Breast epithelium (tissue), 4 donors: ENCODE data around the gene BNC2. TPM values are rescaled to one million over a fixed set of nuclear protein-coding genes. Genes with fewer than 3 reads are reported as not detected.

Source experiments
- DNase-seq, 2 donors: peaks; one replicate each; pipeline ENCODE4 v3.0.0-alpha.2; 2019; ENCODE audit warnings: low spot score in 2 of 2
- H3K27ac ChIP-seq, 2 donors: fragments of 200-600 bp; sonication (generic) in 1 of 2; one replicate each; pipeline ENCODE4 v1.5.1; 2016 to 2019; ENCODE audit warnings: mild to moderate bottlenecking in 1 of 2
- H3K27me3 ChIP-seq, 2 donors: fragments of 200-600 bp; sonication (generic) in 1 of 2; one replicate each; pipeline versions ENCODE4 v1.5.1 to v1.6.0; 2017 to 2019; ENCODE audit warnings: control low read depth in 1 of 2, mild to moderate bottlenecking in 1 of 2
- H3K36me3 ChIP-seq: fragments of 200-600 bp; one replicate; pipeline ENCODE4 v1.5.1; 2019
- H3K4me1 ChIP-seq, 2 donors: fragments of 200-600 bp; sonication (generic); one replicate each; pipeline ENCODE4 v1.5.1; 2016 to 2019; ENCODE audit warnings: control low read depth in 1 of 2
- H3K4me3 ChIP-seq, 3 donors: fragments of 200-600 bp; sonication (generic); 1 replicate in 2 of 3; 2 replicates in 1 of 3; pipeline ENCODE4 v1.5.1; 2016 to 2019; ENCODE audit warnings: mild to moderate bottlenecking in 3 of 3, moderate library complexity in 2 of 3
- H3K9me3 ChIP-seq, 2 donors: fragments of 200-600 bp; sonication (generic) in 1 of 2; one replicate each; pipeline ENCODE4 v1.5.1; 2016 to 2019; ENCODE audit warnings: control low read depth in 1 of 2
- POLR2A ChIP-seq: fragments of 450-650 bp; IDR thresholded peaks from one replicate; pipeline ENCODE4 v1.6.1; 2016; ENCODE audit warnings: antibody characterized with exemption, mild to moderate bottlenecking, moderate library complexity
- POLR2AphosphoS5 ChIP-seq, 3 donors: sonication (generic); formaldehyde crosslinking; IDR thresholded peaks; one replicate each; pipeline ENCODE4 v1.6.1; 2017; ENCODE audit warnings: antibody characterized with exemption in 3 of 3
- intact Hi-C: fragments of 100-400 bp; cut with DNase I; formaldehyde crosslinking; loops from one replicate; pipeline ENCODE4 v1.15.1; 2023; ENCODE audit warnings: low total_unique reads
- total RNA-seq, 3 donors: library from RNA; depleted of rRNA; stranded (reverse); fragments of >200 nt; gene quantifications; one replicate each; pipeline ENCODE4 v1.1.0, GENCODE V29; 2016
- TF ChIP-seq, protein P1 (sequence below), 3 donors: fragments of 450-650 bp; IDR thresholded peaks; one replicate each; pipeline ENCODE4 v1.5.1; 2016 to 2017; ENCODE audit warnings: antibody characterized with exemption in 3 of 3, mild to moderate bottlenecking in 3 of 3, moderate library complexity in 3 of 3

The BNC2 gene
- total RNA-seq, 3 donors from 2014 or later, result 15.8 to 21.1 (median 17.0) TPM

DNA sequence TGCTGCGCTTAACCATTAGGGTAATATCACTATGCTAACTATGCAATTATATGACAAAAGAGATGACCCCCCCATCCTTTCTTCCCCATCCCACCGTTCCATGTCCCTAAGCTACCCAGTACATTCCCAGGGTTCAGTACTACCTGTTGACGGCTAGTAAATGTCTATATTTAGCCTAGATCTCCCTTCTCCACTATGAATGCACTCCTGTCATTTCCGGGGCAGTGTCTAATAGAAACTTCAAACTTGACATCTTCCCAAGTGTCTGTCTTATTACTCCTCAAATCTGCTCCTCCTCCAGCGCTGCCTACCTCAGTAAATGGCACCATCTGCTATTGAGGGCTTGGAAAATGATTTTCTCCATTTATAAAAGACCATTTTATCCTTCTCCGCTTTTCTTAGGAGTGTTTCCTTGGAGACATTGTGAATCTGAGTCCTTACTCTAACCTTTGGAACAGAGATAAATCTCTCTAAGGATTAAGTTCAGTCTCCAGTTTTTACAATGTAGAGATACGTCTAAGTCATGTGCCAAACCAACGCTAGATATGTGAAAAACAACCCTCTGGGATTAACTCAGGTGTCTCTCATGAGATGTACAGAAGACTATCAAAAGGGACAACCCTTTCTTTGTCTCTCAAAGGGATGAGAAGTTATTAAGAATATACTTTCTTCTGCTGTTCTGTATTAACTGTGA lies 114.9 kb downstream of the BNC2 start:
- TF ChIP-seq, protein P1, sequence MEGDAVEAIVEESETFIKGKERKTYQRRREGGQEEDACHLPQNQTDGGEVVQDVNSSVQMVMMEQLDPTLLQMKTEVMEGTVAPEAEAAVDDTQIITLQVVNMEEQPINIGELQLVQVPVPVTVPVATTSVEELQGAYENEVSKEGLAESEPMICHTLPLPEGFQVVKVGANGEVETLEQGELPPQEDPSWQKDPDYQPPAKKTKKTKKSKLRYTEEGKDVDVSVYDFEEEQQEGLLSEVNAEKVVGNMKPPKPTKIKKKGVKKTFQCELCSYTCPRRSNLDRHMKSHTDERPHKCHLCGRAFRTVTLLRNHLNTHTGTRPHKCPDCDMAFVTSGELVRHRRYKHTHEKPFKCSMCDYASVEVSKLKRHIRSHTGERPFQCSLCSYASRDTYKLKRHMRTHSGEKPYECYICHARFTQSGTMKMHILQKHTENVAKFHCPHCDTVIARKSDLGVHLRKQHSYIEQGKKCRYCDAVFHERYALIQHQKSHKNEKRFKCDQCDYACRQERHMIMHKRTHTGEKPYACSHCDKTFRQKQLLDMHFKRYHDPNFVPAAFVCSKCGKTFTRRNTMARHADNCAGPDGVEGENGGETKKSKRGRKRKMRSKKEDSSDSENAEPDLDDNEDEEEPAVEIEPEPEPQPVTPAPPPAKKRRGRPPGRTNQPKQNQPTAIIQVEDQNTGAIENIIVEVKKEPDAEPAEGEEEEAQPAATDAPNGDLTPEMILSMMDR (IDR thresholded peaks at IDR 0.05), result no peak
- TF ChIP-seq POLR2A (no peak), POLR2AphosphoS5 (IDR thresholded peaks at IDR 0.05) (no peak)
- Histone ChIP-seq H3K36me3 (no peaks in the 10 kb centered on the region), H3K27ac (no peak overlapping the region), H3K9me3 (no peaks in the 10 kb centered on the region), H3K4me1 (no peaks in the 10 kb centered on the region), H3K4me3 (no peak overlapping the region), H3K27me3 (no peaks in the 10 kb centered on the region)
- no peak for DNase-seq
- intact Hi-C loops, result no loop called here

DNA sequence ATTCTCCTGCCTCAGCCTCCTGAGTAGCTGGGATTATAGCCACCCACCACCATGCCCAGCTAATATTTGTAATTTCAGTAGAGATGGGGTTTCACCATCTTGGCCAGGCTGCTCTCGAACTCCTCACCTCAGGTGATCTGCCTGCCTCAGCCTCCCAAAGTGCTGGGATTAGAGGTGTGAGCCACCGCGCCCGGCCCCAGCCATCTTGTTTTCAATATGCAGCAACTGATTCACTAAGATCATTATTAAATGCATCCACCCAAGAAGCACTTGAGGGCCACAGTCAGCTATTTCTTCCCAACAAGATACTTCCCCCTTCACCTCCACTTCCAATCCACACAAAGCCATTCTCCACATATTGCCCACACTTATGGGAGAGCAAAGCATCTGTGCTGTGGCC lies 115.8 kb downstream of the BNC2 start:
- TF ChIP-seq, protein P1 (IDR thresholded peaks at IDR 0.05), result no peak
- TF ChIP-seq POLR2A (no peak), POLR2AphosphoS5 (IDR thresholded peaks at IDR 0.05) (no peak)
- Histone ChIP-seq H3K4me1 (no peaks in the 10 kb centered on the region), H3K27ac (no peak overlapping the region), H3K27me3 (no peaks in the 10 kb centered on the region), H3K9me3 (no peaks in the 10 kb centered on the region), H3K4me3 (no peak overlapping the region), H3K36me3 (no peaks in the 10 kb centered on the region)
- DNase-seq, result no peak
- intact Hi-C loops, result no loop called here

DNA sequence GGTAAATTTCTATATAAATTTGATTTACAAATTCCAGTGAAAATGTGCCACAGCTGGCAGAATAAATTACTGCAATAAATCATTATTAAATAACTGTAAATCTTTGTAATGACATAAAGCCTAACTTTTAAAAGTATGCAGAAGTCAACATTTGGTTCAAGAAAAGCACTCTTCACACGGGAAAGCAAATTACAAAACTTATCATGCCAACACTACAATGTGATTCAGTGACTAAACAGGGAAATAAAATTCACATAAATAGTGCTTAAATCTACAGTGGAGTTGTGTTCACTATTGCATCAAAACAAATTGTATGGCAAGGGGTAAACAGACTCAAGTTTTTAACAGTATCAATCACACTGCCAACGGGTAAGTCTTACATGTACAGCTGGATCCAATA lies 117.2 kb downstream of the BNC2 start:
- no peak overlapping the region for H3K27ac ChIP-seq
- TF ChIP-seq POLR2AphosphoS5 (IDR thresholded peaks at IDR 0.05), result no peak
- no peak for TF ChIP-seq POLR2A
- TF ChIP-seq, protein P1 (IDR thresholded peaks at IDR 0.05), result no peak
- intact Hi-C loops, result no loop called here
- H3K27me3 ChIP-seq, result no peaks in the 10 kb centered on the region
- H3K4me3 ChIP-seq, result no peak overlapping the region
- no peaks in the 10 kb centered on the region for H3K4me1 ChIP-seq
- H3K36me3 ChIP-seq, result no peaks in the 10 kb centered on the region
- no peak for DNase-seq
- H3K9me3 ChIP-seq, result no peaks in the 10 kb centered on the region

DNA sequence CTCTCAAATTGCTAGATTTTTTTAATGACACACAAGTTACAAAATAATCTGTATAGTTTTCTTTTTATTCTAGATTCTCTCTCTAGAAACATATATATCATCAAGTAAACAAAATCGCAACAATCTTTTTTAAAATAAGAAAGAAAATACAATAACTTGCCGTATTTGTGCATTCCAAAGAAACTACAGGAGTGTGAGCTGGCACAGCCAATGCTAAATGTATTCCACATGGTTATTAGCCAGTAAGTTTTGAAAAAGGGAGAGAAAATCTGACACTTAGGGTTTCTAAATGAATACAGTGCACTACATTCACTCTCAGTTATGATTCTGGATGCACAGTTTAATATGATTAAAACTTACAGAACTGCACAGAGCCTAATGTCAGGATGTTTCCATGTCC lies 117.9 kb downstream of the BNC2 start:
- H3K4me3 ChIP-seq, result no peak overlapping the region
- DNase-seq, result no peak
- no peaks in the 10 kb centered on the region for H3K27me3 ChIP-seq
- intact Hi-C loops, result no loop called here
- H3K27ac ChIP-seq, result no peak overlapping the region
- H3K4me1 ChIP-seq, result no peaks in the 10 kb centered on the region
- no peaks in the 10 kb centered on the region for H3K9me3 ChIP-seq
- no peaks in the 10 kb centered on the region for H3K36me3 ChIP-seq
- TF ChIP-seq, protein P1 (IDR thresholded peaks at IDR 0.05), result no peak
- TF ChIP-seq POLR2AphosphoS5 (IDR thresholded peaks at IDR 0.05), result no peak
- TF ChIP-seq POLR2A, result no peak

DNA sequence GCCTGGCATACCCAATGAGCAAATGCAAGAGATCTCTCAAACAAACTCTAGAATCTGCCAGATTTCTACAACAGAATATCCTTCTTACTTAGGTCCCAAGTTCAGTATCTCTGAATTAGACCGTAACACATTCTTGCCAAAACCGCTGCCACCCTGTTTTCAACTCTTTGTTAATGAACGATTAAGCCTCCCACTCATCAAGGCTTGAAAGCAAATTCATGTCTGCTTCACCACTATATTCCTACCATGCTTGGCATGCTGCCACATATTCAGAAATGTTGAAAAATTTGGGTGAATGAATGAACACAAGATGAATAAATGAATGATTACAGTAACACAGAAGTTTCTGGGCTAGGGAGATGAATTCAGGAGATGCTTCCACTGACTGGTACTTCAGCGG lies 119.9 kb downstream of the BNC2 start:
- Histone ChIP-seq H3K27me3 (no peaks in the 10 kb centered on the region), H3K9me3 (no peaks in the 10 kb centered on the region), H3K4me1 (no peaks in the 10 kb centered on the region), H3K4me3 (no peak overlapping the region), H3K36me3 (no peaks in the 10 kb centered on the region), H3K27ac (no peak overlapping the region)
- no peak for TF ChIP-seq POLR2AphosphoS5 (IDR thresholded peaks at IDR 0.05)
- TF ChIP-seq, protein P1 (IDR thresholded peaks at IDR 0.05), result no peak
- TF ChIP-seq POLR2A, result no peak
- intact Hi-C loops, result no loop called here
- DNase-seq, result no peak
